UCSD-AML1 (cell line): Measurements from ENCODE around the gene AACS.
A peak's percentile ranks its signal among the peaks of the same experiment; 100 is the strongest.

Source experiments
- DNase-seq: peaks from one replicate; lab custom pipeline; 2025; ENCODE audit not compliant: unreplicated experiment; lab: John Stamatoyannopoulos, UW

AACS gene

DNA sequence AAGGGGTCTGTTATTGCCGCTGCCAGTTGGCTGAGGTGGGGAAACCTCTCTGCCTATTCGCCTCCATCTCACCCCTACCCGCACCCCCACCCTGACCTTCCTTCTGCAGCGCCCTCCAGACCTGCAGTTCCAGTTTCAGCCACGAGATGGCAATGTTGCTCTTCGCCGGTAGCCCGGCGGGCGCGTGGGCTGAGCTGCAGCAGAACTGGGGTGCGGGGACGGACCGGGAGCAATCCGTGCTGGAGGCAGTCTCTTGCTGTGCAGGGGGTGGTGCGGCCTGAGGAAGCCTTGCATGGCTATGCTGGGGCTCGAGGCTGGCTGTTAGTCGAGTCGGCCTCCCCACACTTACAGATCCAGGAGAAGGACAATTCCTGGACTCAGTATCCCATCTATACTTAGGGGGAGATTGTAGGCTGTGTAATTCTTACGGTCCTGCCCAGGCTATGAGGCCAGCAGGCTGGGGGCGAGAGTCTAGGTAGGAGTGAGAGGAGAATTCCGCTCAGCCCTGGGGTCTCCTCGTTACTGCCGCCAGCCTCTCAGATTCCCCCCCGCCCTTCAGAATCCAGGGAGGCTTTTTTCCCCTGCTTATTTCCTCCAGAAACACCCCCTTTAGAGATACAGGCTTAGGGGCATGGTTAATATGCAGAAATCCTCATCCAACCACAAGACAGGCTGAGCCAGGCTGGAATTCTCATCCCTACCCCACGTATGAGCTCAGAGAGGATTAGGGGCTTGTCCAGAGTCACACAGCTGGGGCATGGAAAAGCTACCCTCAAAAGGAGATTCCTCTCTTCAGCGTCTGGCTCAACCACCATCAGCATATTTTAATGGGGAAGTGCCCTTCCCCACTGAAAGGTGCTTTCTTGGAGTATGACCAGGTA lies 118.2 kb downstream of the AACS start:
- peak; percentile 80 for DNase-seq

DNA sequence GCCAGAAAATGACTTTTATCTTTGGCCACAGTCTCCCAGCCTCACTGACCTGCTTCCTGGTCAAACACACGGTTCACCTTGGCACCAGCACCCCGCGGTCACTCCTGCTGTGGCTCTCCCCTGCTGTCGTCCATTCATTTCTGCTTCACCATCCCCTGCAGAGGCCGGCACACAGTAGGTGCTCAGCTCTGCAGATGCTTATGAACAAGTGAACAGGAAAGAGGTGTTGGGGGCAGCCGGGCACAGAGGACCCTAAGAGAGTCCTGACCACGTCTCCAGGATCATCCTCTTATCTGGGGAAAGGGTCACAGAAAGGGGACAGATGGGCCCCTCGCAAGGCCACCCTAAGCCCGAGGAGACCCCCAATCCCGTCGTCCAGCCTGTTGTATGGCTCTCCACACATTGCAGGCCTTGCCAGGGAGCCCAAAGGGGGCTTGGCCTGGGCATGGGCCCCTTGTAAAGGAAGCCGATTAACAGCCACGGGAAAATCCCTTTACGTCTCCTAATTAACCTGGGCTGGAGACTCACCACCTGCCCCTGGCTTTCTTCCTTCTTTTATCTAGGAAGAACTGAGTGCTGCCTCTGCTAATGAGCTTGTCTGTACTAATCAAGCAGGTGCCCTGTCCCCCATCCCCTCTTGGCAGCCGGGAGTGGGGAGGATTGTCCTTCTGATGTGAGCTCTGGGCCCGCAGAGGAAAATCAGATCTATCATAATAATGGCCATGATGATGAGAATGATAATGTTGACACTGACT lies 119.2 kb downstream of the AACS start:
- no peak for DNase-seq

DNA sequence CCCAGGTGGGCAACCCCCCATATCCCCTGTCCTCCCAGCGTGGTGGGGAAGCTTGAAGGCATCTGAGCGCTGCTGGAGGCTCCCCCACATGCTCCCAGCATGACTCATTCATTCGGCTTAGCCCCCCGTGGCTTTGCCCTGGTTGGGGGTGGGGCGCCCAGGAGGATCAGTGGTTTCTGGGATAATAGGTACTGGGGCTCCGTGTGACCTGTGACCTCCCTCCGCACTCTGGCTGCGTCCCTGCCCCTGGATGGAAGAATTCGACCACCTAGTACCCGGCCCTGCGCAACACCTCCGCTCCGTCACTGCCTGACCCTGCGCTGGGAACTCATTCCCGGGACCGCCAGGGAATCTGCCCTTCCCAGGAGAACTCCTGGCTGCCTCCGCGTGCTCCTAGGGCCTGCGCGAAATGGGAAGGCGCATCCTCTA lies 120.1 kb downstream of the AACS start:
- no peak for DNase-seq

DNA sequence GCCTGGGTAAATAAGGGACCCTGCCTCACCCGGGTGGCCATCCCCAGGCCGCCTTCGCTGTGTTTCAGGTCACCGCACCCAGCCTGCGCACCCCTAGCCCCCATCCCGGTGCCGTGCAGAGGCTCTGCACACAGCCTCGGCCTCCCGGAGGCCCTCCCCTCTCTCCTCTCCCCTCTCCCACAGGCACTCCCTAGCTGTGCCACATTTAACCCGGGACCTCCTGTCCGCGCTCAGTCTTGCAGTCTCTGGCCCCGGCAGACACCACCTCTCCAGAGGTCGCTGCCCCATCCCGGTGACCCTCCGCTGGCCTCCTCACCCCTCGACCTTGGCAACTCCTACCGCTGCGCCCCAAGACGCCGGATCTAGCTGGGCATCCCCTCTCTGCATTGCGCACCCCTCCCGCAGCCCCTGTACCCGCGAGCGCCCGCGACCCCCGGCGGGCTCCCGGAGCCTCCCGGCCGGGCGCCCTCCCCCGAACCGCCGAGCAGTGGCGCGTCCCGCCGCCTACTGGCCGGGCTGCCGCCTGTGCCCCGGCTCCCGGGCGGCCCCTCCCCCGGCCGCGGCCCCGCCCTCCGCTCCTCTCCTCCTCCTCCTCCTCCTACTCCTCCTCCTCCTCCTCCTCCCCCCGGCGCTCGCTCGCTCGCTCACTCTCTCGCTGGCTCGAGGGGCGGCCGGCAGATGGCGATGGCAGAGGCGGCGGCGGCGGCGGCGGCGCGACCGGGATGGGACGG lies 120.7 kb downstream of the AACS start, which contains the start of gene TMEM132B:
Gene TMEM132B, plus strand, starts transcription at position 647 of the 731 bp plus-strand sequence.
- DNase-seq: peak; percentile 82

DNA sequence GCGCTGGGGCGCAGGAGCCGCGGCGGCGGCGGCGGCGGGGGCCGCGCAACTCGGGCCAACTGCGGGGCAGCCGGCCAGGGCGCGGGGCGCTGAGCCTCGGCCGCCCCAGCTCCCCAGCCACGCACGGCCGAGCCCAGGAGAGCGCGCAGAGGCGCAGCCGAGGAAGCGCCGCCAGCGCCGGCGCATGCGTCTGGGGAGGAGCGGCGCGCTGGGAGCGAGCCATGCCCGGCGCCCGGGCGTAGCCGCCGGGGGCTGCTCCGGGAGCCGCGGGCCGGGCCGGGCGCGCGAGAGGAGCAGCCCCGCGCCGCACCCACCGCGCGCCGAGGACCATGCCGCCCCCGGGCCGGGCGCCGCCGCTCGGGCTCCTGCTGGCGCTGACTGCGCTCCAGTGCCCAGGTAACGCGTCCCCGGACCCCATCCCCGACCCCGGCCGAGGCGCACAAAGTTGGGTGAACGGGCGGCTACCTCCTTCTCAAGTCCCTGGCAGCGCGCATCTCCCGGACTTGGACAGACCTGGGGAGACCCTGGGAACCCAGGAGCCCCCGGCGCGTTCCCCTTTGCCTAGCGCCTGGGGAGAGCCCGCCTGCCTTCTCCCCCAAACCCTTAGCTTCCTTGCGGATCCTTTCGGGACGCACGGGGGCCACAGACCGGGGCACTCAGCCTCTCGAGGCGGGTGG lies 121.4 kb downstream of the AACS start:
- no peak for DNase-seq

DNA sequence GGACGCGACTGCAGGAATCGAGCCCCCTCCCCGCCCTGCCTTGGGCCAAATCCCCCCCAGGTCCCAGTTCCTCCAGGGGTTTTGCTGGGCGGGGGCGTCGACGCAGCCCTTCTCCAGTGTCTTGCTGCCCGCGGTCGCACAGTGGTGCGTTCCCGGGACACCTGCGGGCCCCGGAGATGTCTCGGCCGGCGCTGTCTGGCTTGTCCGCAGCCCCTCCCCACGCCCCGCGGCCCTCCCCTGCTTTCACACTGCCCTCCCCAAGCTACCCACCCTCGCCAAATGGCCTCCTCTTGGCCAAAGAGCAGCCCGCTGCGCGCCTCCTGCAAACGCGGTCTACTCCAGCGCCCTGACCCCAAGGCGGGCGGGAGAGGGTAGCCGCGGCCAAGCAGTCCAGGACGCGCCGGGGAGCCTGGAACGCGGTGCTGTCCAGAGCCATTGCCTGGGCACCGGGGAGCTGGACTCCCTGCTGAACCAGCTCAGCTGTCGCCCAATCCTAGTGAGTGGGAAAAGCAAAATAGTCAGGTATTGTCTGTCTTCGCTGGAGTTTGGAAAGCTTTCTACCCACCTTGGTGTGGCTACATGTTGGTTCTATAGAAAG lies 122.0 kb downstream of the AACS start:
- no peak for DNase-seq

DNA sequence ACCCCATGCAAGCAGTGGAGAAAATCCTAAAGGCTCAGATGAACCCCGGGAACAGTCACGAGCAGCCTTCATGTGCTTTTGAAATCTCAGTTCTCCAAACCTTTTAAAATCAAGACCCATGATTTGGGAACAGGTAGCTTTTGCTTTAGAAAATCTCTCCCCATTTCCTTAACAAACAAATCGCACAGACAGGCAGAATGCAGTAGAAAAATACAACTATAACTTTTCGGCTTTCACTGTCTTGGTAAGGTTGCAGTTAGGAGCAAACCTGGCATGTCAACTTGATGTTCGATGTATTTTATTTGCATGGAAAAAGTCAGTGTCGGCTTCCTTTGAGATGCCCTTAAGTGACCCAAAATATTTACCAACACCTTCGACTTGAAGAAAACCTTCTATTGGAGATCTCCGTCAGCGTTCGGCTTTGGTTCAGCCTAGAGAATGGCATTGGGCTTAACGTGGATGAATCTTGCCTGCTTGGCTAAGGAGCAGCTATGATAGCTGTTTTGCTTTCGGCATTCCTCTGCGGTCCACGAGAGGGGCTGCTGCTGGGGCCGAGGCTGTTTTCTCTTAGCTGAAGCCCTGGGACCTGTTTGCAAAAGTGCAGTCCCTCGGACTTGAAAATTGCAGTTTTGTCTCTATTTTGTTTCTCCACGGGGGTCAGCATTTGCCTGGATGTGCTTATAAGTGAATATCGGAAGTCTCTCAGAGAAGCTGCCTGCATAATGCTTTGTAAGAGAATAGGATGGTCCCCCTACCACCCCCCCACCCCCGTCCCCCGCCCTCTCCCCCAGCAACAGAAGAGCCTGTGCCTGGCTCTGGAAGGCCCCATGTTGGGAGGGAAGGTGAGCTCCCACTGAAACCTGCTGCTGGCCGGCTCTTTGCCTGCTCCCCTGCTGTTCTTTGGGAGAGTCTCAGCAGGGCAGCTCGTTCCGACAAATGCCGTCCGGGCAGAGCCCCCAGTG lies 122.8 kb downstream of the AACS start:
- DNase-seq: no peak

DNA sequence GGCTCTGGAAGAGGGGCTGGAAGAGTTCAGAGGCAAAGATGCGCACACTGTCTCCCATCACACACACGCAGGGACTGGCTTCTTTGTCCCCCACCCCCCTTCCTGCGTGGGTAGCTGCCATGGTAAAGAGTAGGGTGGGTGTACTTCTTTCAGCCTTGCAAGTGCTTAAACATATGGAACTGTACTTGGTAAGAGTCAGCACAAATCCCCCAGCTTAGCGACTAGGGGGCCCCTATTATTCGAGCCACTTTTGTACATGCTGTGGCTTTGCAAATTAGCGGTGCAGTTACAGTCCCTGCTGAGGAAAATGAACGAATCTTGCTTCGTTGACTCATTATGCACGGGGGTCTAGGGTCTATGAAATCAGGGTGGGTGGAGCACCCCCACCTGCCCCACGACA lies 123.8 kb downstream of the AACS start:
- DNase-seq: no peak

DNA sequence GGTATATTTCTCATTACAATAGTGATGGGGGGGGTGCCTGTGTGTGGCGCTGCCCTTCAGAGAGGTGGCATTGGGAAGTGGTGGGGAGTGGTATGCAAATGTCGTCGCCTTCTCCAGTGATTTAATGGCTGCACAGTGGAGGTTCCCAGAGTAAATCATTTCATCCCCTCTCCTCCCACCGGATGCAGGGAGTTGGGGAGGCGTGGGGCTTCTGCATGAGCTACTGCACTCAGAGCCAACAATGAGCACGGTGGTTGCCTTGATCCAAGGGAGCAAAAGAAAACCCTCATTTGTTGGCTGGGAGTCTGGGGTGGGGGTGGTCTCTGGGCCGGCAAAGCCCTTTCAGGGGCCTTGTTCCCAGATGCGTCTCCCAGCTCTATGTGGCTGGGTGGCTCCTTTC lies 124.3 kb downstream of the AACS start:
- no peak for DNase-seq

DNA sequence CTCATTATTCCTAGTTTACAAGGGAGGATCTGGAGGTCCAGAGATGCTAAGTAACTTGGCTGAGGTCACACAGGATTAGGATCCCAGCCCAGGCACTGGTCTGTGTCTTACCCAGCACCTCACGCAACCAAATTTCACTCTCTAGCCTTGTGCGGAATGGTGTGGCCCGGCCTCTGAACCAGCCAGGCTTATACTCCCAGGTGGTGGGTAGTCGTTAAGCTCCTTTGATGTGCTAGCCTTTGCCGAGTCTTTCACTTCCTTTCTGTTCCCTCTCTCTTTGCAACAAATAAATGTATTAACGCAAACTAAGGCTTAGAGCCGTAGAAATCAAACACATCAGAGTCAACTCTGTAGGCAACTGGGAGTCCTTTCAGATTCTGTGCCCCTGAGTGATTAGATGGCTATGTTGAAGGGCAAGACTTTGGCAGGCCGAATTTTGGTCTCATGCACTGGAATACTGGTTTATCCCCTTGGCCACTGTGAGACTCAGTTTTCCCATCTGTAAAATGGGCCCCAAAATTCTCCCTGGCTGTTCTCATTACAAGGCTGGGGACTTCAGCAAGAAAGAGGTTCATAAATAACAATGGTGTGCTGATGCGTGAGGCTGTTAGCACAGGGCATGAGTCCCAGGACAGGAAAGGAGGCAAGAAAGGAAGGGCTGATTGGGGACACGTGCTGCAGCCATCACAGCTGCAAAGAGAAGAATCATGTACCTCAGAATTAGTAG lies 126.3 kb downstream of the AACS start:
- no peak for DNase-seq

DNA sequence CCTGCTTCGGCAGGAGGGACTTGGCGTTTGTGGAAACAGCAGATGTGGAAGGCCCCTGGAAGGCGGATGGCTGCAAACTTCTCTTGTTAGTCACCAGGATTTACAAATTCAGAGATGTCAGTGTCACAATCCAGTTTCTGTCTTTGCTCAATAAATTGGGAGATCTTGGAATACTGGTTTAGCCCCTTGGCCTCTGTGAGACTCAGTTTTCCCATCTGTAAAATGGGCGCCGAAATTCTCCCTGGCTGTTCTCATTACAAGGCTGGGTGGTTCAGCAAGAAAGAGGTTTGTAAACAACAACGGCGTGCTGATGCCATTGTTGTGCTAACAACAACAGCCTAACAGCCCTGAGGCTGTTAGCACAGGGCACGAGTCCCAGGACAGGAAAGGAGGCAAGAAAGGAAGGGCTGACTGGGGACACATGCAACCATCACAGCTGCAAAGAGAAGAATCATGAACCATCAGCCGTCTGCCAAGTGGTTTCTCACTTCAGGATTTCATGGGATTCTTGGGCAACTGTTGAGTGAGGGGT lies 127.5 kb downstream of the AACS start:
- no peak for DNase-seq
